Testis (tissue), 3 donors: ENCODE measurements around the gene OR13J1. TPM values are rescaled to one million over a fixed set of nuclear protein-coding genes. Genes with fewer than 3 reads are reported as not detected.

Experiments used
- DNase-seq: peaks from one replicate; pipeline ENCODE4 v3.0.0-alpha.2; 2019
- H3K27ac ChIP-seq, 2 donors: fragments of 200-600 bp; sonication (generic); one replicate each; pipeline ENCODE4 v1.5.1; 2019
- H3K27me3 ChIP-seq: fragments of 200-600 bp; sonication (generic); one replicate; pipeline ENCODE4 v1.5.1; 2019
- H3K36me3 ChIP-seq: fragments of 200-600 bp; sonication (generic); one replicate; pipeline ENCODE4 v1.5.1; 2017; ENCODE audit warnings: low read depth; ENCODE audit errors: missing control alignments
- H3K4me1 ChIP-seq: fragments of 200-600 bp; sonication (generic); one replicate; pipeline ENCODE4 v1.5.1; 2019
- H3K4me3 ChIP-seq, 2 donors: fragments of 200-600 bp; sonication (generic); one replicate each; pipeline ENCODE4 v1.5.1; 2017 to 2019
- H3K9me3 ChIP-seq: fragments of 200-600 bp; sonication (generic); one replicate; pipeline ENCODE4 v1.5.1; 2017
- CTCF ChIP-seq, 3 experiments: fragments of 450-650 bp in 2 of 3; fragments of 200-600 bp in 1 of 3; sonication (generic) in 1 of 3; IDR thresholded peaks; one replicate each; pipeline ENCODE4 v1.5.1; 2016 to 2019; ENCODE audit warnings: antibody characterized with exemption in 3 of 3, mild to moderate bottlenecking in 2 of 3, moderate library complexity in 1 of 3
- POLR2A ChIP-seq: fragments of 450-650 bp; IDR thresholded peaks from one replicate; pipeline ENCODE4 v1.6.1; 2017; ENCODE audit warnings: antibody characterized with exemption, mild to moderate bottlenecking, moderate library complexity
- WGBS, 2 donors: methylation state at CpG; one replicate each; pipeline ENCODE4 v1.1.5; 2018; 5-methylcytosine and 5-hydroxymethylcytosine counted together
- intact Hi-C: fragments of 100-400 bp; cut with DNase I; formaldehyde crosslinking; loops from one replicate; pipeline ENCODE4 v1.15.1; 2023; ENCODE audit warnings: low total_unique reads
- polyA plus RNA-seq: library from polyadenylated mRNA; stranded (reverse); fragments of 350-450 nt; fragmentation: Illumina TruSeq; extraction: RNeasy Lipid Tissue Mini Kit (QIAGEN cat#74804); gene quantifications from one replicate; pipeline ENCODE4 v1.2.3, GENCODE V29; 2014; ENCODE audit warnings: low read depth, low replicate concordance; ENCODE audit not compliant: insufficient read depth
- total RNA-seq, 2 donors: library from RNA; depleted of rRNA; stranded (reverse); fragments of >200 nt; gene quantifications; one replicate each; pipeline ENCODE4 v1.2.3, GENCODE V29; 2016

Gene OR13J1
- total and polyA plus RNA-seq, 3 donors from 2014 or later = not detected

- WGBS, 2 donors = 40 to 41% methylated on average over 3 of the region's 3 CpGs
Observed at GRCh38 chr9:35859990-35860339, 10.2 kb downstream of the OR13J1 start.

GRCh38 chr9:35859310-35859989 is 10.8 kb downstream of the OR13J1 start:
- Histone ChIP-seq H3K27ac (no peak overlapping the region), H3K27me3 (no peaks in the 10 kb centered on the region), H3K36me3 (no peaks in the 10 kb centered on the region), H3K9me3 (no peaks in the 10 kb centered on the region), H3K4me3 (no peak overlapping the region), H3K4me1 (no peaks in the 10 kb centered on the region)
- TF ChIP-seq POLR2A (no peak), CTCF (IDR thresholded peaks at IDR 0.05) (no peak)
- intact Hi-C loops = no loop called here
- WGBS, 2 donors = 52 to 62% methylated on average over 14 to 16 of the region's 16 CpGs
- no peak for DNase-seq

More at GRCh38 chr9:35859990-35860339, 10.2 kb downstream of the OR13J1 start:
- Histone ChIP-seq H3K4me3 (no peak overlapping the region), H3K9me3 (no peaks in the 10 kb centered on the region), H3K36me3 (no peaks in the 10 kb centered on the region), H3K4me1 (no peaks in the 10 kb centered on the region), H3K27ac (no peak overlapping the region), H3K27me3 (no peaks in the 10 kb centered on the region)
- no peak for TF ChIP-seq CTCF (IDR thresholded peaks at IDR 0.05)
- no peak for TF ChIP-seq POLR2A
- peak; percentile 42 for DNase-seq
- intact Hi-C loops = no loop called here

- 82 to 84% methylated on average over 5 of the region's 5 CpGs for WGBS, 2 donors
- Histone ChIP-seq H3K4me3 (no peak overlapping the region), H3K27me3 (no peaks in the 10 kb centered on the region), H3K36me3 (no peaks in the 10 kb centered on the region), H3K9me3 (no peaks in the 10 kb centered on the region), H3K4me1 (no peaks in the 10 kb centered on the region), H3K27ac (no peak overlapping the region)
- TF ChIP-seq CTCF (IDR thresholded peaks at IDR 0.05) (no peak), POLR2A (no peak)
- DNase-seq = no peak
- intact Hi-C loops = no loop called here
Observed at GRCh38 chr9:35858458-35858857, 11.7 kb downstream of the OR13J1 start.

GRCh38 chr9:35856882-35857281 is 13.3 kb downstream of the OR13J1 start:
- Histone ChIP-seq H3K27me3 (no peaks in the 10 kb centered on the region), H3K36me3 (no peaks in the 10 kb centered on the region), H3K4me3 (no peak overlapping the region), H3K4me1 (no peaks in the 10 kb centered on the region), H3K27ac (no peak overlapping the region), H3K9me3 (no peaks in the 10 kb centered on the region)
- no peak for DNase-seq
- intact Hi-C loops = no loop called here
- whole genome bisulfite sequencing, 2 donors = 82 to 94% methylated on average over 4 of the region's 5 CpGs
- no peak for TF ChIP-seq POLR2A
- no peak for TF ChIP-seq CTCF (IDR thresholded peaks at IDR 0.05)

GRCh38 chr9:35856206-35856605 is 14.0 kb downstream of the OR13J1 start:
- no peak for DNase-seq
- WGBS, 2 donors = 79 to 80% methylated on average over 3 of the region's 3 CpGs
- Histone ChIP-seq H3K27ac (no peak overlapping the region), H3K4me1 (no peaks in the 10 kb centered on the region), H3K27me3 (no peaks in the 10 kb centered on the region), H3K36me3 (no peaks in the 10 kb centered on the region), H3K4me3 (no peak overlapping the region), H3K9me3 (no peaks in the 10 kb centered on the region)
- TF ChIP-seq POLR2A (no peak), CTCF (IDR thresholded peaks at IDR 0.05) (no peak)
- intact Hi-C loops = no loop called here
